HG02610 (cell line): ENCODE measurements around the gene AXIN1.
"Not testable (repeated sequence)": the region's sequence is repeated elsewhere in the genome, so short reads cannot be mapped to it uniquely, and the experiment has no call there.

ENCODE experiments used
- ATAC-seq: cut with Tn5 transposase; IDR thresholded peaks from one replicate; pipeline ENCODE4 v1.9.1; 2021; ENCODE audit warnings: mild to moderate bottlenecking, moderate library complexity; ENCODE audit not compliant: unreplicated experiment

Gene AXIN1

DNA sequence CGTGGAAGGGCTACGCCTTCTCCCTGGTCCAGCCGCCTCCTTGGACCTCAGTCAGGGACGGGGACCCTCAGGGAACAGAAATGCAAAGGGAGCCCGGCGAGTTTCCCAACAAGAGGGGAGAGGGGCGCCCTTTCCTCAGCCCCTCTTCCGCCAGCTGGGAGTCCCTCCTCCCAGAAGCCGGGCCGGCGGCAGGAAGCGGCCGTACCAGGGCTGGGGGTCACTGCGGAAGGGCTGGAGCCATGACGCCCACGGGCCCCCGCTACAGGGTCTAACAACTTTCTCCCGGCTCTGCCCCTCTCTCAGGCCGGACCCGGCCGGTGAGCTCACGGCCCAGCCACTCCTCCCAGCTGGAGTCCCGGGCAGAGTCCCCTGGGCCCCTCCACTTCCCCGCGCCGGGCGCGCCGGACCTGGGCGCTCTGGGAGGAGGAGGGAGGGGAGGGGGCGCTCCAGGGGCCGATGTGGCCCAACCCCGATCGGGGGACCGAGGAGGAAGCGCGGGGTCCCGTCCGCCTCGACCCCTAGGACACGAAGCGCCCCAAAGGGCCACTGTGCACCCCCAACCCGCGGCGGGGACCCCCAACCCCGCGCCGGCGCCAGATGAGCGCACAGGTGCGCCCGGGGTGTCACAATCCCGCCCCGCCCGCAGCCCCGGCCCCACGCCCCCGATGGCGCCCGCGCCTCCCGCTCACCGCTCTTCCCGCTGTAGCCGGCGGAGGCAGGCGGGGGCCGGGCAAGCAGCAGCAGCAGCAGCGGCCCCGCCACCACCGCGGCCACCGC lies 28.7 kb upstream of the AXIN1 start:
- ATAC-seq, result no peak

DNA sequence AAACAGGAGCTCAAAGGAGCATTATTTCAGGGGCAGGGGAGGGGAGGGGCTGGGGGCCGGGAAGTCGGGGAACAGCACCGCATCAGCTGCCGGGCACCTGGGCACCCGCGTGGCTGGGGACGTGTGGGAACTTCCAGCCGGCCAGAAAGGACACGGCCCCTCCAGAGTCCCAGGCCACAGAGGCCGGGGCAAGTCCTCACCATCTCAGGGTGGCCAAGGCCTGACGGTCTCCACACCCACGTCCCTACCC lies 28.2 kb upstream of the AXIN1 start:
- ATAC-seq, result no peak

DNA sequence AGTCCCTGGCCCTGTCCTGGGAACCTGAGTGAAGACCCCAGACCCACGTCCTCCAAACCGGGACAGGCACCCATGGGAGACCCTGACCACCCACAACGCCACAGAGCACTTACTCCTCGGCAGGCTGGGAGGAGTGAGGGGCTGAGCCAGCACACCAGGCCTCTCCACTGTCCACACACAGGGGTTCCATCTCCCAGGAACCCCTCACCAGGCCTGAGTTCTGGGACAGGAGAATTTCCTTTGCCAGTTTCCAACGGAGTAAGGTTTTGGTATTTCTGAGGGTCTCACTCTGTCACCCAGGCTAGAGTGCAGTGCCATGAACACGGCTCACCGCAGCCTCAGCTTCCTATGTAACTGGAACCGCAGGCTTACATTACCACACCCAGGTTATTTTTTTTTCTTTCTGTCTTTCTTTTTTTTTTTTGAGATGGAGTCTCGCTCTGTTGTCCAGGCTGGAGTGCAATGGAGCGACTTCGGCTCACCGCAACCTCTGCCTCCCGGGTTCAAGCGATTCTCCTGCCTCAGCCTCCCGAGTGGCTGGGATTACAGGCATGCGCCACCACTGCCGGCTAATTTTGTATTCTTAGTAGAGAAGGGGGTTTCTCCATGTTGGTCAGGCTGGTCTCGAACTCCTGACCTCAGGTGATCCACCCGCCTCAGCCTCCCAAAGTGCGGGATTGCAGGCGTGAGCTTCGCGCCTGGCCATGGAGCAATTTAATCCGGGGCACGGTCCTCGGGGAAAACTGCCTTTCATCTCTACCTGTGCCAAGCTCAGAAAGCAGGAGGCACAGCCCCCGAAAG lies 27.6 kb upstream of the AXIN1 start:
- no peak for ATAC-seq

DNA sequence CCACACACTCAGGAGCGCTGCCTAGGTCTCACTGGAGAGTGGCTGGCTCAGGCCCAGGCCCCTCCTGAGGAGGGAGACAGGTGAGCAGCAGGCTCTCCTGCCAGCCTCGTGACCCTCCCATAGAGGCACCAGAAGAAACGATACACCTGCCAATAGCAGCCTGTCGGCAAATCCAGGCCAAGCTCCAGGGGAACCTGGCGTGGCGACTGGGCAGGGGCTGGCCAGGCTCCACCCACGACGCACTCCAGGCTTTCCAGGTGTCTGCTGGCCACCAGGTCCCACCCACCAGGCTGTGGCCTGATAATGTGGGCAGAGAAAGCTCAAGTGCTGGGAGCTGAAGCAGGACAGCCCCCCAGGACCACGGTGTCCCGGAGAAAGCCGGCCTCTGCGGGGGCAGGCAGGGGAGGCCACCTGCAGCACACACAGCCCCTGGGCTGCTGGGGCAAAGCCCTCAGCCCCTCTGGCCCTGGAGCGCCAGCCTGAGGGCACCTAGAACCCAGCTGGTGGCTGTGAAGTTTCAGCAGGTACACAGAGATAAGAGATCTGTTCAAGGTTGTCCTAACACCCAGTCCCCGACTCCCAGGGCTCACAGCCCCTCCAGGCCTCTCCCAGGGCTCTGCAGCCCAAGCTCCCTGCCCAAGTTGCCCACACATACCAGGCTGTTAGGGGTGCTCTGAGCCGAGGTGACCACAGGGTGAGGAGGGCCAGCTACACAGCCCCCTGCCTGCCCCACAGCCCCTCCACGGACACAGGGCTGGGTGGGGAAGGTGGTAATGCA lies 26.8 kb upstream of the AXIN1 start:
- ATAC-seq, result no peak

DNA sequence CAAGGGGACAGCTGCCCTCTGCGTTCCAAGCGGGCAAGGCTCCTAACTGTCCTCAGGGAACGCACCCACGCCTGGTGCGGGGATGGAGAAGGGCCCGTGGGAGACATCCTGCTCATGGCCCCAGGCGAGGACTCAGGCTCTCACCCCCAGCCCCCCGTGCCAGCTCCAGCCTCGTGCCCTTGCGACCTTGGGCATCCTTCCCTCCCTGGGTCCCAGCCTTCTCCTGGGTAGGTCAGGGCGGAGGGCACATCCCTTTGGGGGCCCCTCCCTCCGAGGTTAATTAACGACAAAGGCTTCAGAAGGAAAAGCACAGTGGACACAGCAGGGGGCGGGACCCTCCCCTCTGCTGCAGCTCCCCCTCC lies 26.3 kb upstream of the AXIN1 start:
- no peak for ATAC-seq

DNA sequence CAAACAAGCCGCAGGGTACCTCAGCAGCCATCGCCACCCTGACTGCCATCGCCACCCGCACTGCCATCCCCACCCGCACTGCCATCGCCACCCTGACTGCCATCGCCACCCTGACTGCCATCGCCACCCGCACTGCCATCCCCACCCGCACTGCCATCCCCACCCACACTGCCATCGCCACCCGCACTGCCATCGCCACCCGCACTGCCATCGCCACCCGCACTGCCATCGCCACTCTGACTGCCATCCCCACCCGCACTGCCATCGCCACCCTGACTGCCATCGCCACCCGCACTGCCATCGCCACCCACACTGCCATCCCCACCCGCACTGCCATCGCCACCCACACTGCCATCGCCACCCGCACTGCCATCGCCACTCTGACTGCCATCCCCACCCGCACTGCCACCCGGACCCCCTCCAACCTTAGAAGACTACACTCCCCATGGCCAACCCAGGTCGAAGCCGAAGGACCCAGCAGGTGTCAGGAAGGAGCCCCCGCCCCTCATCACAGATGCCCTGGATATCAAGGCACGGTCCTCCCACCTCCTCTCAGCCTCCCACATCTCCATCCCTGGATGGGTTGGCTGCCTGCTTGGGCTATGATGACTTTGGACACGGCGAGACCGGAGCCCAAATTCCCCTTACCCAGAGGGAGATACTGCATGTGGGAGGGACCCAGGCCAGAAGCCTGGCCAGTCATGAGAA lies 25.7 kb upstream of the AXIN1 start:
- not testable (repeated sequence) for ATAC-seq

DNA sequence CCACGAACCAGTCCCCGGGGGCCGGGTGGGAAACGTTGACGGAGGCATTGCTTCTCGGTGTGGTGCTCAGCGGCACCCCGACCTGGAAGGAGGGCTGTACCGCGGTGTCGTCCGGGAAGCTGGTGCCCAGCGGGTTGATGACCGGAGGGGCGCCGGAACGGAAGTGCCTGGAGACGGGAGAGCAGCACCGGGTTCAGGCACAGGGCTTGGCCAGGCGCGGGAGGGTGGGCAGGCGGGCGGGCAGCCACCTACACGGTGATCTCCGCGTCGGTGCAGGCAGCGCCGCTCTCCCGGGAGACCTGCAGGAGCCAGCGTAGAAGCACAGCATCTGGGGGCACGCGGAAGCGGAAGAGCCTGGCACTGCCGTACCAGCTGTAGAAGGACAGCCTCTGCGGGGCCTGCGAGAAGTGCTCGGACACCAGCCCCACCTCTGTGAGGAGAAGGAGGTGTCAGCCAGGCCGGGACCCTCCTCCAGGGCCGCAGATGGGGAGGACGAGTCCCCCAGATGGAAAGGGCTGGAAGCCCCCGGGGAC lies 25.0 kb upstream of the AXIN1 start:
- no peak for ATAC-seq

DNA sequence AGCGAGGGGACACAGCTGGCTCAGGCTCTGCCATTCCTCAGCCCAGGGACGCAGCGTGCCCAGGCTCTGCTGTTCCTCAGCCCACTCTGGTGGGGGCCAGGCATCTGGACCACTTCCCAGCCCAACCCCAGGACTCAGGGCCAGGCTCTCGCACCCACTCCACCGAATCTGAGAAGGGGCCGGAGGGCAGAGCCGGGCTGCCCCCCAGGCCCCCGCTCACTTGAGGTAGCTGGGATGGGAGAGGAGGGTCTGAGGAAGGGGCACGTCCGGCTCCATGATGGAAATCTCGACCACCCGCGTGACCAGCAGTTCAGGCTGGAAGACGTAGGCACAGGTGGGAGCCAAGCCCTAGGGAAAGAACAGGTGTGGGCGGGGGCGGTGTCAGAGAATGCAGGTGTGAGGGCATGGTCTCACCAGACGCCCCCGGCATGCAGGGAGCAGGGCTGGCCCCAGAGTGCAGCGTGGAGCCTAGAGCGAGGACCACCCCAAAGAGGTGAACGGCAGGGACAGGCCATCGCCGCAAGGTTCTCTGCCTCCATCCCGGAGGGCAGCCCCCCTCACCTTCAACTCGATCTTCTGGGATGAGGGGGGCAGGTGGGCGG lies 24.4 kb upstream of the AXIN1 start:
- no peak for ATAC-seq

DNA sequence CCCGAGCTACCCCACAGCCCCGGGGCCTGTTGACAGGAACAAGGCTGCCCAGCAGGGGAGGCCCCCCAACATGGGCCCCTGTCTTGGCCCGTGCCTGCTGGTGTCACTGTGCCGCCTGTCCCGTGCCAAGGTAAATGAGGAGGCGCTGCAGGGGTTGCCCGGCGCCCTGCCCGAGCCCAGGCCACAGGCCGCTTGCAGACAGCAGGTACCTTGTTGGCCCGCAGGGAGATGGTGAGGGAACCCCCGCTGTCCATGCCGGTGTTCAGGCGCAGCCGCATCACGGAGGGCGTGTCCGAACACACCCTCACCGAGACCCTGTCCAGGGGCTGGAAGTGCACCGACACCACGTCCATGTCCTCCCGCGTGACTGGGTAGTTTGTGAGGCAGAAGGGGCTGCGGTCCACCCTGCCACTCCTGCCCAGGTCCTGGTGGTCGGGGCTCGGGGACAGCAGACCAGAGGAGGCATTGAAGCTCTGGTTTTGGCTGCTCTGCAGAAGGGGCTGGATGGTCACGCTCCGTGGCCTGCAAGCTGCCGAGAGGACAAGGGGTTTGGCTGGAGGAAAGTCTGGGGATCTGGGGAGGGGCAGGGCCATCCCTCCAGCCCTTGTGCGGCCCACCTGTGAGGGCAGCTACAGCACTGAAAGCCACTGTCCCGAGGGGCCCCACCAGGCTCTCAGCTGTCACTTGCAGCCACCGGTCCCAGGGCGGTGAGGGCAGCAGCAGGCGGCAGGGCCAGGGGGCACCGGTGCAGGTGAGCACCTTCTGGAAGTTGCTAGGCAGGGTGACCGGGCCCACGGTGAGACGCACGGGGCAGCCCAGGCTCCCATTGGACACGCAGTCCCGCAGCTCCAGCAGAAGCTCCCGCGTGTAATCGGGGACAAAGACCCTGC lies 23.6 kb upstream of the AXIN1 start:
- ATAC-seq, result no peak

DNA sequence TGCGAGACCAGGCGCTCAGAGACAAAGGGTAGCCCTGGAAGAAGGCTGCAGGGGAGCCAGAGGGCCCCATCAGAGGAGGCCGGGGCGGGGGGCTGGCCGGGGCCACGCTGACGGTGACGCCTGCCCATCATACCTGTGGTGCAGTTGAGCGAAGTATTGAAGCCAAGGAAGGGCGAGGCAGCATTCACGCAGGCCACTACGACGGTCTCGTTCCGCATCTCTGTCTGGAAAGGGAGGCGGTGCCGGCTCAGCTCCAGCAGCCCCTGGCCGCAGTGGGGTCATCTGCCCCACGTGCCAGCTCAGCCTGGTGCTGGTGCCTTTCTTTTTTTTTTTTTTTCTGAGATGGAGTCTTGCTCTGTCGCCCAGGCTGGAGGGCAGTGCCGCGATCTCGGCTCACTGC lies 22.7 kb upstream of the AXIN1 start:
- no peak for ATAC-seq

DNA sequence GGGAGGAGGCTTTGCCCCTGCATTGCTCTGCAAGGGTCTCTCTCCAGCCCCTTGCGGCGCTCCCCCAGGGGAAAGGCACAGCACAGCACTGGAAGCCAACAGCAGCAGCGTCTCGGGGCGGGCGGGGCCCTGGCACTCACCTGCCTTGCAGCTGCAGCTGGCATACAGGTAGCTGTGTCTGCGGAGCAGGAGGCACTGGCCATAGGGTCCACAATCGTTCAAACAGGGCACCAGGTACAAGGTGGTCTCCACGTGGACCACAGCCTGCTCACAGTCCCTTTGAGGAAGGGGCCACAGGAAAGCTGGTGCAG lies 22.0 kb upstream of the AXIN1 start:
- no peak for ATAC-seq

DNA sequence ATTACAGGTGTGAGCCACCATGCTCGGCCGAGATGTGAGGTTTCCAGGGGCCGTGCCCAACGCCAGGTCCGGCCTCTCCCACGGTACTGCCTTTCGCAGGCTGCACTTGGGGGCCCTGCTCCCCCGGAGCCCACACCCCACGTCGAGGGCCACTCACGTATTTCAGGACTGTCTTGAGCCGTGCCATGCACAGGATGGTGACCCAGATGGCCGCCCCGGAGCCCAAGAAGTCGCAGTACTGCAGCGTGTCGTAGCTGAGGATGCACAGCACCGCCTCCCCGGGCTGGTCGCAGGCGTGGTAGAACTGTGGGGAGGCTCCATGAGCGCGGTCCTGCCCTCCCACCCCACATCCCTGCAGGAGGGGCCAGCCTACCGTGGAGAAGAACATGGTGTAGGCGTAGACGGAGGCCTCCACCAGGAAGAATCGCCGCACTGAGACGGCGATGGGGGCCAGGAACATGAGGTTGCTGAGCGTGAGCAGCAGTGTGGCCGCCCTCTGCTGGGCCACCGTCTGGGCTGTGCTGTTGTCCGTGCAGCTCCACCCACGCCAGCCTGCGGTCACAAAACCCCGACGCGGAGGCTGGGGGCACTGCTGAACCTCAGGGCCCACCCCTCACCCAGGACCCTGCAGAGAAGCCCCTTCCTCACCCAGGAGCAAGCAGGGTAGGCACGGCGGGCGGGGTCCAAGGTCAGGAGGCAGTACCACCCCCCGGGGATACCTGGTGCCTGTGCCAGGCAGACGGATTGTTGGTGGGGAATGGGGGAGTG lies 21.5 kb upstream of the AXIN1 start:
- ATAC-seq, result no peak

DNA sequence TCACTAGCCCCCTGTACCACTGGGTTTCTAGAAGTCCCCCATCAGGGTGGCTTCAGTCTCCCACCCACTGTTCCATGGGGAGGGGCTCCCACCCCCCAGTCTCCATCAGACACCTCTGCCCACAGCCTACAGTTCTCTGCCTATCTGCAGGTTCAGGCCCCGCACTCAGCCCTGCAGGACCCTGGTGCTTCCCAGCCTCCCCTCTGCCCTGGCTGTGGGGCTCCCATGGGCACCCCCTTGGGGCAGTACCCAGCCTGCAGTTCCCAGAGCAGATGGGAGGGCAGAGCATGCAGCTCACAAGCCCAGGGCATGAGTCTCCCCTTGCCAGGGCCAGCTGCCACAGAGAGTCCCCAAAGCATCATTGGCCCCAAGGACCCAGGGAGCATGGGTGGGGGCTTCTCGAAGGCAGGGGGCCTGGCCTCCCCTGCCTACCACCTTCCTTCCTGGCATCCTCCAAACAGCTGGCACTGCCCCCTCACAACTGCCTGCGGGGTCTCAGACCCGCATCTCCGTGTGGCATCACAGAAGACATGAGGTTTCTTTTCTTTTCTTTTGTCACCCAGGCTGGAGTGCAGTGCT lies 20.6 kb upstream of the AXIN1 start:
- no peak for ATAC-seq

DNA sequence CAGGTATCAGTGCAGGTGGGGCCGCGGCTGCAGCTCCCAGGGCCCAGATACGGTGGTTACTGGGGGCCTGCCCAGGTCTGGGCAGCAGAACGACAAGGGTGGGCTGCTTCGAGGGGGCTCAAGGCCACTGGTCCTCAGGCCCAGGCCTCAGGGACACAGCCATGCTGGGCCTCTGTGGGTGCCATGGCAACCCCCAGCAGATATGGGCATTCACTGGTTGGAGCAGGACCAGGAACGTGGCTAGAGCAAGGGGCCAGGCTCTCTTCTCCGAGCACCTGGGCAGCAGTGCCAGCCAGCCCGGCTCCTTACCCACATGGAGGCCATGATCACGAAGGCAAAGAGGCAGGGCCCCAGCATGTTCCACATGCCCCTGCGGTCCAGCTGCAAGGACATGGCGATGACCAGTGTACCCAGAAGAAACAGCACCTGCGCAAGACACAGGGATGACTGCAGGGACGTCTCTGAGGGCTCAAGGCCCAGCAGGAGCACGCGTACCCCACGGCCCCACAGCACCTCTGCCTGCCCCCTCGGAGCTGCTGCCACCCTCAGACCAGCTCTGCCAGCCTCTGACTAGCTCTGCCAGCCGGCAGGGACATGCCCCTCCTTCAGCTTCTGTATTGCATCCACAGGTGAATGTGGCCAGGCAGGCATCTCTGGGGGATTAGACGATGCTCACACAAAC lies 19.9 kb upstream of the AXIN1 start:
- no peak for ATAC-seq

DNA sequence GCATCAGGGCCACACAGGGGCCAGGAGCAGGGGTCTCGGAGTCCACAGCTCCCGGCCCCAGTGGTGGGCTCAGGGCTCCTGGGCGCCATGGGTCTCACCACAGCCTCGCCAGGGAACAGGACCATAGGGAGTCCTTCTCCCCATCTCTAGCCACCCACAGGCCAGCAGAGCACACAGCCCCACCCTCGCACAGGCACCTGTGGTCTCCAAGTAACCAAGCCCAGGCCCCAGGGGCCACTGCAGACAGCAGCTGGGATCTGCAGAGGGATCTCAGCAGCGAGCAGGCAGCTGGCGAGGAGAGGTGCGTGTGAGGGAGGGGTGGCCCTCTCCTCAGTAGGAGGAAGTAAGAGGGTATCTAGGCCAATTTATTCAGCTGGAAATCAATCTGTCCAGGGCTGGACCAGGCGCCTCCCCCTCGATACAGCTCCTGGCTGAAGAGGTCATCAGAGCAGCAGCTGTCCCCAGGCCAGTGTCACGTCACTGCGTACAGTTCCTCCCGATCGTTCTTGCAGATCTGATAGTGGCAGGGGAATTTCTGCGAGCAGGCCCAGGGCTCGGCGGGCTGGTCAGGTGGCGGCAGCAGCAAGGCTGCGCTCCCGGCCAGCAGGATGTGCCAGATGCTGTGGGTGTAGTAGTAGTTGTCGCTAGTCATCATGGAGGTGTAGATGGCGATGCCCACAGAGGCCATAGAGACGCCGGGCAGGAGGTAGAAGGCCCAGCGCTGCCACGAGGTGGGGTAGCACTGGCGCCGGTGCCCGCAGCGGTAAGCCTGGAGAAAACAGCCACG lies 19.2 kb upstream of the AXIN1 start:
- ATAC-seq, result no peak

DNA sequence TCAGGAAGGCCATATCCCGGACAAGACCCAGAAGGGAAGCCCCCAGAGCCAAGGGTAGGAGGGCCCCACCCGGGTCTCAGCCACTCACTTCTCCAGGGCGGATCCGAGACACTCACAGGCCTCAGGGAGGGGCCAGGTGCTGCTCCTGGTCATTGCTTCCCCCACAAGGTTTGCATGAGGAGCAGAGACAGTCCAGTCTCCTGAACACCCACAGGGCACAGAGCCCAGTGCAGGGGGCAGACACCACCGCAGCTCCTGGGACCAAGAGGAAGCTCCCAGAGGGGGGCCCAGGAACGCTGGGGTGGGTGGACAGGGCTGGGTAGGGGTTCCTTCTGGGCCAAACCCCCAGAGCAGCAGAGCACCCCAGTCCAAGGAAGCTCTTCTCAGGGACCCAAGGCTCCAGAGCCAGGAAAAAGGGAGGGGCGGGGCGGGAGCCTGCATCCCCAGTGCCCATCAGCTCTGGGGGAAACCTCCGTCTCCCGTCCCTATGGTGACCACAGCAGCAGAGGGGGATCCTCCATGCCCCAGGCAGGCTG lies 18.5 kb upstream of the AXIN1 start:
- ATAC-seq, result no peak

DNA sequence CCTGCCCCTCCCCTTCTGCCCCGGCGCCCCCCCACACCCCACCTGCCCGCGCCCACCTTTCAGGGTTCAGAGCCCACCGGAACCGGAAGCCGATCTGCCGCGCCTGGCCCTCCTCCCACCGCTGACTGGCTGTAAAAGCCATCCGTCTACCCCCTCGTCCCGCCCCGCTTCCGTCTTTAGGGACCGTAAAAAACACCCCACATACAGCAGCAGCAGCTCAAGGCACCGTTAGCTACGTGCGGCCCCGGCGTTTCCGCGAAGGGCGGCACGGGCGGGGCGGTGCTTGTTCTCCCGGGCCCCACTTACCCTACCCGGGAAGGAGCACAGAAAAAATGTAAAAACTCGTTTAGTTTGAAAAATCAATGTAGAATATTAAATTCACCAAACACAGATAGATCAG lies 17.9 kb upstream of the AXIN1 start, which contains the start of gene MRPL28:
Gene MRPL28, minus strand, starts transcription at position 96 of the 400 bp plus-strand sequence. CDS start 320 bp downstream, outside the sequence.
- ATAC-seq, result peak; percentile 78
